Middle frontal gyrus (tissue), 1 donor: ENCODE results near the gene MEF2C.

ENCODE experiments used
- DNase-seq: peaks from one replicate; pipeline ENCODE4 v3.0.0-alpha.2; 2015; ENCODE audit warnings: low spot score; ENCODE audit errors: extremely low spot score

MEF2C gene

DNA sequence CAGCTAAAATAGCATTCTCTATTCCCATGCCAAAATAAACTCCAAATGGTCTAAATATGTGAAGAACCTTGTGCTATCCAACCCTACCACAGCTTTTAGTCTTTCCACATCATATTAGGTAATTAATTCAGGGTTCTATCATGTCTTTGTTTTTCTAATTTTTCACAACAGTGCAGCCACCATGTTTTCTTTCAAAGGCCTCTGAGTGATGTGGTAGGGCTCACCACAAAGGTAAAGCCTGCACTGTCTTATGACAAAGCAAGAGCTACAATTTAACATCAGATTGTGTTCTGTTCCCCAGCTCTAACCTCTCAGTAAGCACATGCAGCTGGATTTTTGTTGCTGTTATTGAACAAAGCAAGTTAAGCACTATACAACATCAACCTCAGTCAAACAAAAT is 52.4 kb downstream of the MEF2C start:
- no peak for DNase-seq

DNA sequence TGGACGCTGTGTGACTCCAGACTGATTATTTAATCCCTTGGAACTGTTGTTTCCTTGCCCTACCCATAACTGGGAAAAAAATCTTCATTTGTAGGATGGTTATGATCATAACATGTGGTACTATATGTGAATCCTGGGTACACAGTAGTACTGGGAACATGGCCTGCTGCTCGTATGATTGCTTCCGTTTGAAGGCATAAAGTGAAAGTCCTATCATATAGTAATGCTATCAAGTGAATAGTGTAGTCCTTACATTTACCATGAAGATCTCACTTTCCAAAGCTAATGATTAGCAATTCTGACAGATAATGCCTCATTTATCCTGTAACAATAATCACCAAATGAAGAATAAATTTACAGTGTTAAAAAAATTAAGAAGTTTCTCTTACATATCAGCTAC is 53.2 kb downstream of the MEF2C start:
- no peak for DNase-seq

DNA sequence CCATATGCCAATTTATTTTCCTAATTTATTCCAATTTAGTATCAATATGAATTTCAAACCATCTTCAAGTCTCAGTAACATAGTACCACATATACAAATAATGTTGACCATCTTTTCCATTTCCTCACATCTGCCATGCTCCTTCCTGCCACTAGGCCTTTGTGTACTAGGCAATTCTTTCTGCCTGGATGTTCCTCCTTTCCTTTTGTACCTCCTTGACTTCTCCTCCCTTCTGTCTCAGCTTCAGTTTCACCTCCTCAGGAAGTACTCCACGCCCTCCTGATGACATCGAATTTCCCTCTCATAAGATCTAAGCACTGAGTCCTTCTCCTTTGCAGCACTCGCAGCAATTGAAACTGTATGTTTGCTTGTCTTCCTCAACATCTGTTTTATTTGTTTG is 53.9 kb downstream of the MEF2C start:
- no peak for DNase-seq

DNA sequence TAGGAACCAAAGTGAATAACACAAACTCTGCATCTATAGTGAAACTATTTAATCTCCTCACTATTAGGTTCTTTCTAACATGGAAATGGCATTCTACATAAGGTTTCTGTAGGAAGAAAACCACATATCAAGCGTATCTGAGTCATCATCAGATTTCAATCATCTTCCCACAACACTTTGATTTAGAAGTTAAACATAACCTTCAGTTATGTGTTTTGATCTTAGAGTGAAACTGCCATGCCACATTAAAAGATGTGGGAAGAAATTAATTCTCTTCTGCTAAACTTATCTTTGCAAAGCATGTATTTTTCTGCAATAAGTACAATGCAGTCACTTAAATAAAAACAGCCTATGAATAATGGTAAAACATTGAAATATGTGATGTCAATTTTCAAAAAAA is 55.0 kb downstream of the MEF2C start:
- no peak for DNase-seq

DNA sequence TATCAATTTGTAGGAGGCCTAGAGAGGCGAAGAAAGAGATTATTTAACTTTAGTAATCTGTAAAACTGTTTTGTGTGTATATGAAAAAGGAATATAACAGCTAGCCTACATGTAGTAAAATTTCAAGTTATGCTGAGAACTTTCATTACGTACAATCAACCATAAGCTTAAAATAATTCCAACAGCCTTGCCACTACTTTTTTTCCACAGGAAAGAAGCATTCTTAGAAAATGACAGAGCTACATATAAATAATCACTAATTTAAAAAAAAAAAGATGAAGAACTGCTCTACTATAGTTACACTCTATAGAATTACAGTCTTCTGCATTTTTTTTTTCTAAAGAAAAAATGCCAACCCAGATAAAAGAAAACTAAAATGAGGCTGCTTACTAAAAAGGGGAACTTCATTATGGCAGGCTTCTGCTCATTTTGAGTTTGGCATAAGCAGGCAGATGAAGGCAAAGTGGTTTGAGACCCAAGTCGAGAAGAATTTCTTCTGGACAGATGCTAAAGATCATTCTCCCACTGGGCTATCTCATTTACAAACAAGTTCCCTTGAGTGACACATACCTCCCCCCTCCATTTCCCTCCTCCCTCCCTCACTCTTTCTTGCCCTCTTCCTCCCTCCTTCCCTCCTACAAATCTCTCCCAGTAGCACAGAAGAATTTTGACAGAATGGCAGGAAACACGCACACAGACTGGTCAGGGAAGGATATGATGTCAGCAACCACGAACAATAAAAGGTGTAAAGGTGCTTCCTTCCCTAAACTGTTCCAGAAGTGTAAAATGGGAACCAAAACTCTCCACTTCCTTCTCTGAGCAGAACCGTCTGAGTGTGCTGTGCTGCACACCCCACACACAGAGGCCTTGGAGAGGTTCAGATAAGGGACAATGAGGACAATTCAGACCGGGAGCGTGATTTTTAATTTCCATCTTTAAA is 56.1 kb downstream of the MEF2C start:
- no peak for DNase-seq

DNA sequence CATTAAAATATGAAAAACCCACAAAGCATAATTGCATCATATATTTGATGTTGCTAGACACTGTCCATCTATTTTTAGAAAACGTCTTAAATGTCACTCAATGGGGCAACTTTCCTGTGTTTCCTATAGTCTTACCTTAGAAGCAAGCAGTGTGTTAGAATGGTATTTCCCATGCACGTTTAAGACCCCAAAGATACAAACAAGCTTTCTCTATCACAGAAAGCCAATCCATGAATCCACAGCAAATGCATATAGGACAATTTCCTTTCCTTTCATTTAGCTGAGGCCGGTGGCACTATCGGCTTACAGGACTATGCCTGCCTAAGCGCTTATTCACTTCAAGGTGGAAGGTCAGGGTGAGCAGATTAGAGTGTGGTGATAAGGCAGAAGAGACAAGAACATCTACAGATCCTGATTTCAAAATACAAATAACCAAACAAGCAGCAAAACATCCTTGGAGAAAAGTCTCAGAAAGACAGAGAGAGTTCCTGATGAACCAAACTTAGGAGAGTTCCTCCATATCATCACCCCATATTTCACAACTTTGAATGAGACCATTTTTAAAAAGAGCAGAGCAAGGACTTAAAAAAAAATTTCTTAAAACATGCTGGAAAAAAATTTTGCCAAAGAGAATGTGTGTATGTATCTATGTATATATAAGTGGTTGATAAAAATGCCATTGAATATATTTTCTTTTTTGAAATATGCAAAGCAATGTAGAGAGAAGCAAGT is 57.2 kb downstream of the MEF2C start:
- no peak for DNase-seq

DNA sequence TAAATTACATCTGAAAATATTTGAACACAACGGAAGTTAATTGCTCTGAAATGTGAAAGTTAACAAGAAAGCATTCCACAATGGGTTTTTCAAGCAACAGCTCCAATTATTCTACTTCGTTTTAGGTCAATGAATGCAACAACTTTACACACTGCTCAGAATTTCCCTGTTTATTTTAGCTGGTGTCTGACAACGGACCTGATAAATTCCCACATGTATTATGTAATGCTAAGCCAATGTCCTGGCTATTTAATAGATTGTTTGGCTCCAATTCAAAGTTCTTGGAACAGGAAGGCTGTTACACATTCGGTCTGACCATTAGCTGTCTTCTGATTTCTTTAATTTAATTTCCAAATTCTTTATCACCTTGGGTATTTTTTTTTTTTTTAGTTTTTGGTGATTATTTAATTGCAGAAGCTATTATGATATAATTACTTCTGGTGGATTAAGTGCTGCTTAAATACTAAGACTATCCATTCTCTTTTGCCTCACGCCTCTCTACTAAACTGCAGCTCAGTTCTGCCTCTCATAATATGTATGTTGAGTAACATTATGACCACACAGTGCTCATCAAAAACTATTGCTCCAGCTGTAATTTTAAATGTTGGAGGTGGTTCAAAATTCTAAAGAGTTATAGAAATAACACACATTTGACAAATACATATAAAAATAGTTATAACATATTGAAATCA is 57.9 kb downstream of the MEF2C start:
- no peak for DNase-seq

DNA sequence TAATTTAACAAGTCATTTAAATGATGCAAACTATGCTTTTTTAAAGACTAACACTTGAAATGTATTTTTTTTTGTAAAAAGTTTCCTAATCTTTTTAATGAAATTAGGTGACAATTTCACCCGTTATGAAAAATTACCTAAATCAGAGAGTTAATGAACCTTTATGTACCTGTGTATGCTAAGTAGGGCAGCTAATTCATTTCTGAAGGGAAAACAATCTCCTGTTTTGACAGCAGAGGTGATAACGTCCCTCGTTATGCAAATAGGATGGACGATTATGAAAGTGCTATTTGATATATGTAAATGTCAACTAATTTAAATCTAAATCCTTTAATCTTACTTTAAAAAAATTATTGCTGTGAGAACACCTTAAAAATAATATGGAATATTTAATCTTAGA is 58.8 kb downstream of the MEF2C start:
- no peak for DNase-seq

DNA sequence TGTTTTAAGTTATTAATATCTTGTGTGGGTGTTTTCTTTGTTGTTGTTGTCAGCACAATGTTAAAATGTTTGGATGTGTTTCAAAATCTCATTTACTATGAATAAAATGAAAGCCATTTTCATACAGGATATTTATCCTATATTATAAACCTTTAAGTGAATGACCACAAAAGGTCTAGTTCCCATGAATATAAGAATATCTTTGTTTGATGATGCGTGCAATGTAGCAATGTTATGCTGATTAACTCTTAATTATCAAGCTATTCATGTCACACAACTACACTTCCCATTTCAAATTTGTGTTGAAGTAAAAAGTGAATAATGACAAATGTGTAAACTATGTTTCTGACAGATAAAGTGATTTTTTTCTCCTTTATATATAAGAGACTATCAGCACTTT is 59.8 kb downstream of the MEF2C start:
- DNase-seq, result no peak

DNA sequence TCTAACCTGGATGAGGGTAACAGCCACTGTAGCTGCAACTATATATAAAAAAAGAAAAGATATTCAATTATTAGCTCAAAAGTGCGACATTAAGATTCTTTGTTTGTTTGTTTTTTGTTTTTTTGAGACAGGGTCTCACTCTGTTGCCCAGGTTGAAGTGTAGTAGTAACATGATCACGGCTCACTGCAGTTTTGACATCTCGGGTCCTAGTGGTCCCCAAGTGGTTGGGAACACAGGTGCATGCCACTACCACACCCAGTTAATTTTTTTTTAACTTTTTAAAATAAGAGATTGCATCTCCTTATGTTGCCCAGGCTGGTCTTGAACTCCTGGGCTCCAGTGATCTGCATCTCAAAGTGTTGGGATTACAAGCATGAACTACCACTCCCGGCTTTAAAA is 61.8 kb downstream of the MEF2C start:
- DNase-seq, result no peak

DNA sequence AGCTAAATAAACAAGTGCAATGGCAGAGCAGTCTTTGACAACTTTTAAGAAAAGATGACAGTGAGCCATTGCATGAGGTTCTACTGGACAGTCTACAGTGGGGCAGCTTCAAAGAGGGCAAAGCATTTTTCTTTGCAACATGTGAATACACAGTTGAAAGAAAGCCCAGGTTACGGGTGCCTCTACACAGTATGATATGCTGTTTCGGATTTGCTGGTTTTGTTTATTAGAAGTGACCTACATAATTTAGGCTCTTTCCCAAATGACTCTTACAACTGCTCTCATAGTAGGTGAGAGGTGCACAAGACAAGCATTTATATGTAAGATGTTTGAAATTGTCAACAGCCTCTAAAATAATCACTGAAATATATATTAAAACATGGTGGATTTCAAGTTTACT is 62.4 kb downstream of the MEF2C start:
- DNase-seq, result no peak

DNA sequence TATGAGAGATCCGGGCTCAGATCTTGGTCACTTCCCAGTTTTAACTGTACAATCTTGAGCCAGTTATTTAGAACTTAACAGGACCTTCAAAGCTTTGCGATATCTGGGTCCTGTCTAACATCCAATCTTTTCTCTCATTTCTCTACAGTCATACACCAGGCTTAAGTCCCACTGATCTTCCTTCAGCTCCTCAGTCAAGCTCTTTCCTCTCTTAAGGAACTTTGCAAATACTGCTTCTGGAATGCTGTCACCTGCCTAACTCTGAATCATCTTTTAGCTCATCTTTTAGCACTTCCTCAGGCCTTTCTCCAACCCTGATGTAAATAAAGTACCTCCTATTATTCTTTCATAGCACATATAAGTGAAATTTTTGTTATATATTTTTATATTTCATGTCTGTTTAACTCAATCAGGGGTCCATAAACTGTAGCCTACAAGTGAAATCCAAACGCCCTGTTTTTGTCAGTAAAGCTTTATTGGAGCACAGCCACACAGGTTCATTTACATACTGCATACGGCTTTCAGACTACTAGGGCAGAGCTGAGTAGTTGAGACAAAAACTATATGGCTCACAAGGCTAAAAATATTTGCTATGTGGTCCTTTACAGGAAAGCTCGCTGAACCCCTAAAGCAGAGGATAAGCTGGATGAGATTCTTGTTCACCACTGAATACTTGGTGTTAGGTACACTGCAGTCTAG is 63.5 kb downstream of the MEF2C start:
- no peak for DNase-seq

DNA sequence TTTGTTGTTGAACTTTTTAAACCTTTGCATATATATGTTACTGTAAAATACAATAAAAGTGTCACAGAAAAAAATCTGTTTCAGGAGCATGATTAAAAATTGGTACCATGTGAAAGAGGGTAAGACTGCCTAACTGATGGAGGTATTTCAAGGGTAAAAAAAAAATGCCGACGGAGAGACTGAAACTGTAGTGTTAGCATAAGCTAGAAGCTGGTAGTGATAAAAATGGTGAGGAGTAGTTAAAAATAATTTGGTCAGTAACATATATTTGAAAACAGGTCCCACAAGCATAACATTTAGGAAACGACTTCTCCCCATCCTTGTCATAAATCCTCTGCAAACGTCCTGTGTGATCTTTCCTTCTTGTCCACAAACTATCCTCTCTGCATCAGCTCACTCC is 64.7 kb downstream of the MEF2C start:
- DNase-seq, result no peak

DNA sequence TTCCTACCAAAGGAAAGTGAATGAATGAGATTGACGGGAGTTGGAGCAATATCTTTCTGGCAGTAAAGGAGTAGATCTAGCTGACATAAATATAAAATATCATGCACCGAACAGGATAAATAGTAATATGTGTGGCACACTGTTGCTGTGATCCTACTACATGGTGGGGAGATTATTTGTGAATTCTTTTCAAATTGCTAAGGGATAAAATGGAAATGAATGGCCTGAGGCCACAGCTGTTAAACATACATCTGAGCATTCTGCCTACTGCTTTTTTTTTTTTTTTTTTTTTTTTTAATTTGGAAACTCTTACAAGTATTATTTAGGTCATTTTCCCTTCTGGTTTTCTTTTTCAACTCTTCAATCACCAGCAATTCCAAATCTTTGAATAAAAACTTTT is 66.8 kb downstream of the MEF2C start:
- no peak for DNase-seq

DNA sequence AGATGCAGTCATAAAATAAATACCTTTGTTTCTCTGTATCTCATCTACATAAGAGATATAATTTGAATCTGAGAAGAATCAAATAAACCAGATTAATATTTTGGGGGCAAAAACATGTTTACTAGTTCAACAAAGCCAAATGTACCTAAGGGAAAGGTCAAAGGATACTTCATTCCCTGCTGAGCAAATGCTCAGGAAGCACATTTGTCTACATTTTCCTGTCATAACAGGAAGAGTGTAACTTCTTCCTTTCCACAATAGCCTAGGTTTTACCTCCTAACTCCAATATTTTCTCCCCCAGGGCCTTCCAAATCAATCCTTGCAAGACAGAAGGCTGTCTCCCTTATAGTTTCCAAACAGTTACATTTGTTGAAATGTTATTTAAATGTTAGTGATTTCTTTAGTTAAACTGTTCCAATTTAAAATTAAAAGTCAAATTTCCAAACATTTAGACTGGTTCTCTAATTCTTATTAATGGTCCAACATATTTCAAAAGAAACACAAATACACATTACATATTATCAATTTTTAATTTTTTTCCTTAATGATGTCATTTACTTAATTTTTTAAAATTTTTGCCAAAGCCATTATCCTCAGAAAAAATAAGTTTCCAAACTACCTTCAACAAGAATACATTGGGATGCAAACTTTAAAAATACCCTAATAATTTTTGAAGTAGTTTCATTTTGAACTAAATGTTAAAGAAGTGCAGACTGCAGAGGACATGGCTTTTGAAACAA is 67.8 kb downstream of the MEF2C start:
- DNase-seq, result no peak

DNA sequence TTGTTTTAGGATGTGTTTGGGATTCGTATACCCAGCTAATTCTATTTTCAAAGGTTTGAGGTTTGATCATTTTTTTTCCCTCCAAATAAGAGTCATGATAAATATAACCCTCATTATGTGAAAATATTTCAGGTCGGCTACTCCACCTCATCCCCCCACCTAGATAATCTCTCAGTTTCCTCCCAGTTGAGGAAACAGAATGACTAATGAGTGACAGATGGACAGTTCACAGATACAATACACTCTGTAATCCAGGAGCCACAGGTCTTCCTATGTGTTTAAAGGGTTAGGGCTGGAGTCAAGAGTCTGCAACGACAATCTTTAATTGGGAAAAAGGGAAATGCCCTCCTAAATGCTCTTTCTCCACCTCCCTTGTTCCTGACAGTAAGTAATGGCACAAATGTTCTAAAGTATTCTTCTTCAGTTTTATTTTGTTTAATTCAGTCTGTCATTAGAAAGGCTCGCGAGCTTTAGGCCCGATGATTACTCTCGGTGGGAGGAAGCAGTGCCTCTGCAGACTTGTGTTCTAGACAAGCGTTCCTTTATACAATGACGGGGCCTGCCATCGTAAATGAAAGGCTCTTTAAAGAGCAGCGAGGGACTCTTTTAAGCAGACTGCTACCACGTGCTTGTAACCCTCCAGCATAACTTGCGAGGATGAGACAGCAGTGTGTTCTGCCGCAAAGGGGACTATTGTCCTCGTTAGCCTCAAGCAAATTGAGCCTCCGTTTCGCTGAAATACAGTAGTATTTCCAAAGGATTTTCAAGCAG is 69.0 kb downstream of the MEF2C start:
- DNase-seq, result no peak

DNA sequence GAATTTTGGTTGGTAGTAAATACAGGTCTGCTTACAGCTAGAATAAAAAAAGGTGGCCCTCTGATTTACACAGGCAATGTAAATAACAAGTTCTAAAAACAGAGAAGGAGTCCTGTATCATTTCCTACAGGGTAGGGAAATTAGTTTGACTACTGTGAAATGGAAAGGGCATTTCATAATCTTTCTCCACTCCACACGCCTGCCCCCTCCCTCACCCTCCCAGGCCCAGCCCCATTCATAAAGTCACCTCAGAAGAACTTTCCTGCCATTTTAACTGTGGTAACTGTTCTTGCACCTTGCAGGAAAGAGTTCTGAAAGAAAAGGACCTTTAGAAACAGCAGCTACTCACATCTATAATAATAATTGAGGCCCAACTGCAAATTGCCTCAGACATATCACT is 69.7 kb downstream of the MEF2C start:
- no peak for DNase-seq

DNA sequence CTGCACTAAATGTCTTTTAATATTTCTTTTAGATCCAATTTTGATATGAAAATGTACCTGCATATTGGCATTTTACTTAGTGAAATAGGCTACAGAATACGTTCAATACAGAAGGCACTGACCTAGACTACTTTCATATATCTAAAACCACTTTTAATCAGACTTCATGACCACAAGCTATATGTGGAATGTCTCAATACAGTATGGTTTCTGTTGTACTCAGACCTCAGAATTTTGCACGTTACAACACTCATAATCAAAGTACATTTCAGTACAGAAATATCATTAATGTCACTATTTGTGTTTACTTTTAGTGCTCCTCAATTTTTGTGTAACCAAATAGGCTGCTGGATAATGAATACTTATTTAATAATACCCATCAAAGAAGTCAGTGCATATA is 74.8 kb downstream of the MEF2C start:
- no peak for DNase-seq

DNA sequence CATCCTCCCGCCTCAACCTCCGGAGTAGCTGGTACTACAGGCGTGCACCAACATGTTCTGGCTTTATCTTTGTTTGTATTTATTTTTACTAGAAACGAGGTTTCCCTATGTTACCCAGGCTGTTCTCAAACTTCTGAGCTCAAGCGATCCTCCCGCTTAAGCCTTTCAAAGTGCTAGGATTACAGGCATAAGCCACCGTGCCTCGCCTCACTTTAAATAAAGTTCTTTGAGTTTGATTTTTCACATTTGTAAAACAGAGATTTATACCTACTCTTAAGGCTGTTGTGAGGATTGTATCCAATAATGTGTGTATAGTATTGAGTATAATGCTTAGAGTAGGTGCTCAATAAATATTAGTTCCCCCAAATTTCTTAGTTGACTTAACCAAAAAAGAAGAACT is 75.7 kb downstream of the MEF2C start:
- DNase-seq, result no peak

DNA sequence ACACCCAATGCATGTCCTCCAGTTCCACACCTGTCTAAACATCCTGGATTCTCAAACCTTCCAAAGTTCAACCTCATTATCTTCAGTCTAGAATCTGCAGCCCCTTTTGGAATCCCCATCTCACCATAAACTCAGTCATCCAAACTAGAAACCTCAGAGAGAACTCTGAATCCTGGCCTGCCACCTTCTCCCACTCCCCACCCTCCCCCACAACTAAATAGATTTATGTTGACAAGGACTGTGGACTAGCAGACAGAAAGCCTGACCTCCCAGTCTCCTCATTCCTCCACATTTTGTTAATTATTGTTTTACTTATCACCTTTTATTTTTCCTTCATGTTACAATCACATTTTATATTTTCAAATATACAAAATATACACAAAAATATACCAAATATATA is 76.6 kb downstream of the MEF2C start:
- no peak for DNase-seq
